ENCODE results near the gene CES5A.
"Not testable (repeated sequence)": the region's sequence is repeated elsewhere in the genome, so short reads cannot be mapped to it uniquely, and the experiment has no call there.

Gene CES5A

GRCh38 chr16:55825115-55825728, 50.0 kb downstream of the CES5A start:
- no peak for DNase-seq

- no peak for DNase-seq
Observed at GRCh38 chr16:55824473-55825000, 50.6 kb downstream of the CES5A start.

- no peak for DNase-seq
Observed at GRCh38 chr16:55822280-55822810, 52.8 kb downstream of the CES5A start.

GRCh38 chr16:55821210-55821609, 54.0 kb downstream of the CES5A start:
- no peak for DNase-seq

GRCh38 chr16:55820615-55821014, 54.6 kb downstream of the CES5A start:
- no peak for DNase-seq

- DNase-seq = no peak
Observed at GRCh38 chr16:55817236-55817912, 57.8 kb downstream of the CES5A start.

- DNase-seq = not testable (repeated sequence)
Observed at GRCh38 chr16:55816222-55816621, 59.0 kb downstream of the CES5A start.

GRCh38 chr16:55815320-55815719, 59.9 kb downstream of the CES5A start:
- no peak for DNase-seq

GRCh38 chr16:55814174-55814573, 61.0 kb downstream of the CES5A start:
- DNase-seq = not testable (repeated sequence)

GRCh38 chr16:55813730-55814129, 61.4 kb downstream of the CES5A start:
- DNase-seq = not testable (repeated sequence)

- DNase-seq = no peak
Observed at GRCh38 chr16:55812951-55813350, 62.2 kb downstream of the CES5A start.

GRCh38 chr16:55811811-55812210, 63.4 kb downstream of the CES5A start:
- DNase-seq = no peak

GRCh38 chr16:55810451-55810961, 64.7 kb downstream of the CES5A start:
- DNase-seq = no peak

- DNase-seq = no peak
Observed at GRCh38 chr16:55809851-55810250, 65.3 kb downstream of the CES5A start.

GRCh38 chr16:55809386-55809785, 65.8 kb downstream of the CES5A start:
- DNase-seq = no peak

GRCh38 chr16:55808286-55808685, 66.9 kb downstream of the CES5A start:
- DNase-seq = not testable (repeated sequence)

- not testable (repeated sequence) for DNase-seq
Observed at GRCh38 chr16:55805104-55805503, 70.1 kb downstream of the CES5A start.

GRCh38 chr16:55803681-55804080, 71.5 kb downstream of the CES5A start:
- DNase-seq = not testable (repeated sequence)
